Peyer's patch (tissue), 4 donors: ENCODE results near the gene ATP2A1.

Source experiments
- CTCF ChIP-seq, 6 experiments: fragments of 450-650 bp in 4 of 6; fragments of 200-600 bp in 2 of 6; sonication (generic) in 1 of 6; IDR thresholded peaks; one replicate each; pipeline ENCODE4 v1.5.1; 2017 to 2019; ENCODE audit warnings: antibody characterized with exemption in 6 of 6, mild to moderate bottlenecking in 3 of 6, moderate library complexity in 1 of 6
- POLR2A ChIP-seq, 2 donors: fragments of 450-650 bp; IDR thresholded peaks; one replicate each; pipeline ENCODE4 v1.5.1; 2017; ENCODE audit warnings: antibody characterized with exemption in 2 of 2, mild to moderate bottlenecking in 2 of 2, moderate library complexity in 2 of 2

- TF ChIP-seq CTCF (IDR thresholded peaks at IDR 0.05) (no peak), POLR2A (IDR thresholded peaks at IDR 0.05) (no peak)
These were observed 1.2 kb upstream of the ATP2A1 start for GRCh38 chr16:28876973-28877654.
